CD4-positive, alpha-beta T cell (primary cell): ENCODE measurements around the gene SIPA1. TPM values are rescaled to one million over a fixed set of nuclear protein-coding genes. Genes with fewer than 3 reads are reported as not detected.

Experiments
- ATAC-seq: fragments of 200-7000 bp; cut with Tn5 transposase; one replicate; pipeline ENCODE4 v1.10.0; 2022; ENCODE audit warnings: mild to moderate bottlenecking; ENCODE audit not compliant: poor library complexity
- CTCF ChIA-PET: fragments of 350-600 bp; sonication (Branson Sonifier 250); formaldehyde crosslinking; loops from one replicate; lab custom pipeline; 2021; ENCODE audit warnings: antibody characterized with exemption, inconsistent platforms; lab: Charles Lee
- POLR2A ChIA-PET: fragments of 350-600 bp; sonication (Branson Sonifier 250); formaldehyde crosslinking; loops from one replicate; lab custom pipeline; 2021; ENCODE audit warnings: antibody characterized with exemption, inconsistent platforms; lab: Charles Lee
- DNase-seq, 14 experiments: peaks; one replicate each; pipeline ENCODE4 v3.0.0-alpha.2; 2013 to 2020; ENCODE audit warnings: mixed read lengths in 2 of 14
- H3K27ac ChIP-seq, 2 donors: one replicate each; pipeline versions ENCODE4 v1.5.1 to v1.7.0; 2013; ENCODE audit warnings: low read length in 2 of 2, low read depth in 1 of 2, mild to moderate bottlenecking in 1 of 2
- H3K27me3 ChIP-seq, 2 experiments: 1 replicate in 1 of 2; 2 replicates in 1 of 2; pipeline versions ENCODE4 v1.6.1 to v1.7.0; 2013; ENCODE audit warnings: low read length in 2 of 2, control low read depth in 1 of 2, mild to moderate bottlenecking in 1 of 2, moderate library complexity in 1 of 2; ENCODE audit not compliant: insufficient read depth in 2 of 2, control insufficient read depth in 1 of 2
- H3K36me3 ChIP-seq: one replicate; pipeline ENCODE4 v1.6.1; 2013; ENCODE audit warnings: low read length, control low read depth; ENCODE audit not compliant: insufficient read depth
- H3K4me1 ChIP-seq: one replicate; pipeline ENCODE4 v1.6.1; 2013; ENCODE audit warnings: low read length, control low read depth; ENCODE audit not compliant: insufficient read depth
- H3K4me3 ChIP-seq: one replicate; pipeline ENCODE4 v1.5.1; 2013; ENCODE audit warnings: mild to moderate bottlenecking, low read length, moderate library complexity
- H3K9me3 ChIP-seq, 2 experiments: 1 replicate in 1 of 2; 2 replicates in 1 of 2; pipeline versions ENCODE4 v1.6.1 to v1.7.0; 2013; ENCODE audit warnings: low read length in 2 of 2, mild to moderate bottlenecking in 2 of 2, control low read depth in 1 of 2, moderate library complexity in 1 of 2; ENCODE audit not compliant: control insufficient read depth in 1 of 2, insufficient read depth in 1 of 2
- H3K27ac Mint-ChIP-seq: one replicate; pipeline ENCODE4 v1.8.0; 2020; ENCODE audit warnings: mixed read lengths
- H3K27me3 Mint-ChIP-seq: one replicate; pipeline ENCODE4 v1.8.0; 2021; ENCODE audit warnings: mixed read lengths
- H3K36me3 Mint-ChIP-seq: one replicate; pipeline ENCODE4 v1.8.0; 2021; ENCODE audit warnings: low read depth, mixed read lengths
- H3K4me1 Mint-ChIP-seq: one replicate; pipeline ENCODE4 v1.8.0; 2021; ENCODE audit warnings: low read depth, mixed read lengths
- H3K4me3 Mint-ChIP-seq: one replicate; pipeline ENCODE4 v1.8.0; 2020; ENCODE audit warnings: mild to moderate bottlenecking, mixed read lengths
- H3K9me3 Mint-ChIP-seq: one replicate; pipeline ENCODE4 v1.8.0; 2020; ENCODE audit warnings: mixed read lengths
- intact Hi-C, 2 experiments: fragments of 100-400 bp; cut with DNase I in 1 of 2; cut with micrococcal nuclease in 1 of 2; formaldehyde crosslinking; loops; one replicate each; pipeline versions ENCODE4 v1.15.1 to v1.9.0; 2023 to 2025; cut with DNase I, micrococcal nuclease
- total RNA-seq, 174 experiments: library from RNA in 2 of 174; stranded (reverse) in 2 of 174; gene quantifications; one replicate each; pipeline ENCODE4 v1.2.3 and lab custom pipeline; 2021 to 2026
- TF ChIP-seq, protein P1 (sequence below): fragments of 200-600 bp; IDR thresholded peaks from one replicate; pipeline ENCODE4 v1.8.0; 2022; ENCODE audit warnings: antibody characterized with exemption, mild to moderate bottlenecking

The SIPA1 gene
- total RNA-seq, 2 experiments from 2014 or later: 272 to 298 TPM

DNA sequence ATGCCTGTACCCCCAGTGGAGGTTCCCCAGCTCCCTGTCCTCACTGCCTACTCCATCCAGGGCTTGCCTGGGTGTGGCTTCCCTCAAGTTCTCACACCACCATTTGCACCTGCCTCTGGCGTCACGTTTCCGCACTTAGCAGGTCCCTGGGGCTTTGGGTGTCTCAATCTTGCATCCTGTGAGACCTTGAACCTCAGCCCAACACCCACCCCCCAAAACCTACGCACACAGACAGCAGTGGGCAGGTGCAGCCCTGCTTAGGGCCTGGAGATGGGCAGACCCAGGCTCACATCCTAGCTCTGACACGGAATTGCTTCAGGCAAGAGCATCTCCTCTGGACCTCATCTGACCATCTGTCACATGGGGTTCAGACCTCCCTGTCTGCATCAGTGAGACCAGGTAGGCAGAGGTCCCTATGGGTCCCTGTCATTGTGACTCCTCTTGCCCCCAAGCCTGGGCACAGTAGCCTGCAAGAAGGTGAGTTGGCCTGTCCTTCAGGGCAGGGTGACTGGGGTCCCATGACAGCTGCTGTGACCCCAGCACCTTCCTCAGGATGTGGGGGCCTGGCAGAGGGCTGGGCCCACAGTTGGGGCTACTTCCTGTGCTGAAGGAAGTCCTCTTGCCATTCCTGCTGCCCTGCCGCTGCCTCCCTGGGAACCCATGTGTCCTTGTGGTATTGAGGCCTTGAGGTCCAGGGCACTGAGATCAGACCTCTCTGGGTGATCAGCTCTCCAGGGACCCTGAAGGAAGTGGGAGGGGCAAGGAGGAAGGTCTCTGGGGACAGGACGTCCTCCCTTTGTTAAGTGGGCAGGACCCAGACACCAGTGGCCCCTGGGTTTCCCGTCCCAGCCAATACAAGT is 2.0 kb downstream of the SIPA1 start:
- no peaks in the 10 kb centered on the region for H3K9me3 ChIP-seq
- Mint-ChIP-seq H3K27me3 (no peaks in the 10 kb centered on the region), H3K36me3 (peaks cover 68% of the 10 kb centered on the region), H3K4me3 (peak overlapping the region; percentile 97), H3K27ac (peak overlapping the region; percentile 100), H3K4me1 (peaks cover 67% of the 10 kb centered on the region), H3K9me3 (no peaks in the 10 kb centered on the region)
- peak overlapping the region; percentile 94 to 95 for H3K27ac ChIP-seq
- H3K36me3 ChIP-seq: peaks cover 64% of the 10 kb centered on the region
- peak; percentile 73 for ATAC-seq
- TF ChIP-seq, protein P1, sequence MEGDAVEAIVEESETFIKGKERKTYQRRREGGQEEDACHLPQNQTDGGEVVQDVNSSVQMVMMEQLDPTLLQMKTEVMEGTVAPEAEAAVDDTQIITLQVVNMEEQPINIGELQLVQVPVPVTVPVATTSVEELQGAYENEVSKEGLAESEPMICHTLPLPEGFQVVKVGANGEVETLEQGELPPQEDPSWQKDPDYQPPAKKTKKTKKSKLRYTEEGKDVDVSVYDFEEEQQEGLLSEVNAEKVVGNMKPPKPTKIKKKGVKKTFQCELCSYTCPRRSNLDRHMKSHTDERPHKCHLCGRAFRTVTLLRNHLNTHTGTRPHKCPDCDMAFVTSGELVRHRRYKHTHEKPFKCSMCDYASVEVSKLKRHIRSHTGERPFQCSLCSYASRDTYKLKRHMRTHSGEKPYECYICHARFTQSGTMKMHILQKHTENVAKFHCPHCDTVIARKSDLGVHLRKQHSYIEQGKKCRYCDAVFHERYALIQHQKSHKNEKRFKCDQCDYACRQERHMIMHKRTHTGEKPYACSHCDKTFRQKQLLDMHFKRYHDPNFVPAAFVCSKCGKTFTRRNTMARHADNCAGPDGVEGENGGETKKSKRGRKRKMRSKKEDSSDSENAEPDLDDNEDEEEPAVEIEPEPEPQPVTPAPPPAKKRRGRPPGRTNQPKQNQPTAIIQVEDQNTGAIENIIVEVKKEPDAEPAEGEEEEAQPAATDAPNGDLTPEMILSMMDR: no peak
- no peaks in the 10 kb centered on the region for H3K27me3 ChIP-seq
- peaks cover 73% of the 10 kb centered on the region for H3K4me1 ChIP-seq
- POLR2A ChIA-PET: interaction anchor here (0.6 to 6.1 kb wide), 17 partner anchors 8 to 518 kb away, joined by 3 to 244 read pairs (median 4); partner anchors contain the start of genes BANF1, CFL1, FAM89B and FAU
- intact Hi-C loops: loop anchor here (1.0 to 2.0 kb wide), 3 partner anchors 13 to 25 kb away; partner anchors contain the start of gene PCNX3 (in 1 of the 2)
- CTCF ChIA-PET: interaction anchor here (1.3 to 2.4 kb wide), 4 partner anchors 12 to 72 kb away, joined by 3 to 10 read pairs (median 4); partner anchors contain the start of gene KAT5
- H3K4me3 ChIP-seq: peak overlapping the region; percentile 59
- peak; percentile 57 to 95 (median 74) for DNase-seq

DNA sequence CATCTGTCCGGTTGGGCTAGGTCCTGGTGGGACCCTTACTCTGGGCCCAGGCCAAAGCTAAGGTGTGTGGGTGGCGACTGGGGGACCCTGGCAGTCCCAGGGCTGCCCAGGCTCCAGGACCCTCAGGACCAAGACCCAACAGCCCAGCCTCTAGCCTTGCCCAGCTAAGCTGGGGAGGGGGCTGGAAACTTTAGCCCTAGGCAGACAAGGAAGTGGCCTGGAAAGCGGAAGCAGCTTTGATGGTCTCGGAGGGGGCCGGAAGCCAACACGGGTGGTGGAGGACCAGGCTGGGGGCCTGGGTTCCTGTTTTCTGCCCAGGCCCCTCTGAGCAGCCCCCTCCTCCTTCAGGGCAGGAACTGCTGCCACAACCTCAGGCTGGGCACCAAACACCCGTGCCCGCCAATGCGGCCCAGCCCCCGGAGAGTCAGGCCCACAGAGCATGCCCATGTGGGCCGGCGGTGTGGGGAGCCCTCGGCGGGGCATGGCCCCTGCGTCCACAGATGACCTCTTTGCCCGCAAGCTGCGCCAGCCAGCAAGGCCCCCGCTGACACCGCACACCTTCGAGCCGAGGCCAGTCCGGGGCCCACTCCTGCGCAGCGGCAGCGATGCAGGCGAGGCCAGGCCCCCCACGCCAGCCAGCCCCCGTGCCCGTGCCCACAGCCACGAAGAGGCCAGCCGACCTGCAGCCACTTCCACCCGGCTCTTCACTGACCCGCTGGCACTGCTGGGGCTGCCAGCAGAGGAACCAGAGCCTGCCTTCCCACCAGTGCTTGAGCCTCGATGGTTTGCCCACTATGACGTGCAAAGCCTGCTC is 2.8 kb downstream of the SIPA1 start:
- peaks cover 62% of the 10 kb centered on the region for H3K4me1 Mint-ChIP-seq
- TF ChIP-seq, protein P1: no peak
- H3K27ac ChIP-seq: peak overlapping the region; percentile 94 to 95
- ATAC-seq (no peak), DNase-seq (peak in 9 of 14 experiments; percentile 32 to 81 (median 55))
- ChIA-PET CTCF (interaction anchor here (1.7 kb wide), 1 partner anchor 11 kb away, joined by 4 read pairs; no protein-coding TSS in a partner anchor), POLR2A (interaction anchor here (0.6 to 6.1 kb wide), 10 partner anchors 9 to 519 kb away, joined by 3 to 244 read pairs (median 6); partner anchors contain the start of genes FAM89B, FAU, KAT5 and MALAT1)
- H3K36me3 Mint-ChIP-seq: peaks cover 68% of the 10 kb centered on the region
- peak overlapping the region; percentile 100 for H3K27ac Mint-ChIP-seq
- intact Hi-C loops: no loop called here
- H3K4me3 Mint-ChIP-seq: peak overlapping the region; percentile 97
- no peaks in the 10 kb centered on the region for H3K27me3 Mint-ChIP-seq
- H3K4me3 ChIP-seq: peak overlapping the region; percentile 59
- H3K4me1 ChIP-seq: peaks cover 73% of the 10 kb centered on the region
- H3K9me3 ChIP-seq: no peaks in the 10 kb centered on the region
- H3K27me3 ChIP-seq: no peaks in the 10 kb centered on the region
- no peaks in the 10 kb centered on the region for H3K9me3 Mint-ChIP-seq
- H3K36me3 ChIP-seq: peaks cover 64% of the 10 kb centered on the region
